ENCODE results near the gene UBE2Z. TPM values are rescaled to one million over a fixed set of nuclear protein-coding genes. Genes with fewer than 3 reads are reported as not detected.

Gene UBE2Z
- total and polyA plus RNA-seq, 2 of the 13 experiments (the other 11 are each of a cell fraction or from before 2014, with no cell fraction given), result 63.2 to 122 TPM

GRCh38 chr17:48927978-48928745 lies 20.0 kb downstream of the UBE2Z start (continued):
- no peak for TF ChIP-seq ZNF18 (CRISPR knock-in tag; IDR thresholded peaks at IDR 0.05; ENCODE audit: insufficient replicate concordance)
- TF ChIP-seq NCOA1 (CRISPR knock-in tag; IDR thresholded peaks at IDR 0.05), result no peak
- no peak for TF ChIP-seq CC2D1A (CRISPR knock-in tag; IDR thresholded peaks at IDR 0.05)
- no peak for TF ChIP-seq SRSF4 (IDR thresholded peaks at IDR 0.05; ENCODE audit: low read depth, low read length, poor library complexity, severe bottlenecking)
- TF ChIP-seq HHEX (CRISPR knock-in tag; IDR thresholded peaks at IDR 0.05), result no peak
- TF ChIP-seq NPAS2 (CRISPR knock-in tag; IDR thresholded peaks at IDR 0.05; ENCODE audit: borderline replicate concordance), result no peak

GRCh38 chr17:48928876-48929811 lies 20.9 kb downstream of the UBE2Z start:
- Histone ChIP-seq H3K9me3 (ENCODE audit: low read length) (no peaks in the 10 kb centered on the region), H4K20me1 (ENCODE audit: insufficient read depth, low read length) (no peaks in the 10 kb centered on the region), H3K4me1 (ENCODE audit: insufficient read depth, low read length) (peaks cover 21% of the 10 kb centered on the region), H3K79me2 (ENCODE audit: insufficient read depth, low read length) (no peaks in the 10 kb centered on the region), H3K36me3 (replicated peaks in 1 of 2; ENCODE audit: control insufficient read depth in 1 of 2, insufficient read depth in 2 of 2, low read length in 2 of 2) (peaks cover 45 to 89% of the 10 kb centered on the region in 2 experiments), H3K9ac (ENCODE audit: insufficient read depth, low read depth, low read length) (no peak overlapping the region), H3K4me2 (ENCODE audit: low read depth, low read length) (no peak overlapping the region), H2AFZ (ENCODE audit: low read length) (no peak overlapping the region), H3K4me3 (replicated peaks in 1 of 3; ENCODE audit: insufficient read depth in 1 of 3, low read depth in 2 of 3, low read length in 3 of 3) (no peak overlapping the region), H3K27me3 (ENCODE audit: control insufficient read depth in 1 of 2, insufficient read depth in 2 of 2, low read length in 2 of 2) (no peaks in the 10 kb centered on the region), H3K27ac (ENCODE audit: extremely low read length, insufficient read depth, low read length) (no peak overlapping the region)
- POLR2A ChIA-PET, result interaction anchor here (1.5 to 3.6 kb wide), 11 partner anchors 14 to 107 kb away, joined by 3 to 28 read pairs (median 11); partner anchors contain the start of genes ATP5MC1, IGF2BP1, SNF8 and UBE2Z
- CTCF ChIA-PET (ENCODE audit: low intra/inter-chr PET ratio, low total read pairs), result interaction anchor here (1.9 kb wide), 1 partner anchor 103 kb away, joined by 6 read pairs; no protein-coding TSS in a partner anchor
- in situ Hi-C loops (cut with HindIII; ENCODE audit: extremely low pct_ligation_motif_present, low pct_unique_long_range_greater_than_20kb) (no loop called here), intact Hi-C loops (cut with micrococcal nuclease; ENCODE audit: unreplicated experiment) (no loop called here)
- no TSS peak for BruUV-seq (replicated peaks)
- DNase-seq (ENCODE audit: low spot score), result no peak
- 96% methylated on average over 6 of the region's 6 CpGs for WGBS (ENCODE audit: low lambda C conversion rate)
- no peak; the same call in 2 of the 3 replicates for ATAC-seq
- no peak for FAIRE-seq
- TF ChIP-seq TFDP2 (CRISPR knock-in tag; IDR thresholded peaks at IDR 0.05) (no peak), ZUFSP (CRISPR knock-in tag; IDR thresholded peaks at IDR 0.05; ENCODE audit: borderline replicate concordance) (no peak), ZNF274 (CRISPR knock-in tag; IDR thresholded peaks at IDR 0.05) (no peak), PAF1 (CRISPR knock-in tag; IDR thresholded peaks at IDR 0.05) (peak; percentile 88), HOXA7 (CRISPR knock-in tag; IDR thresholded peaks at IDR 0.05) (no peak), TBL1XR1 (IDR thresholded peaks at IDR 0.05; ENCODE audit: borderline replicate concordance, low read length, partially characterized antibody) (no peak), POLR2A (IDR thresholded peaks at IDR 0.05; ENCODE audit: insufficient read depth in 1 of 2, low read depth in 2 of 2, low read length in 2 of 2) (peak; percentile 15 to 36; a peak in 2 of 4 replicates), ZBTB8A (CRISPR knock-in tag; IDR thresholded peaks at IDR 0.05; ENCODE audit: borderline replicate concordance, low read depth) (no peak), NFYB (CRISPR knock-in tag; IDR thresholded peaks at IDR 0.05) (no peak), NR3C1 (CRISPR knock-in tag; IDR thresholded peaks at IDR 0.05) (no peak), TCF7 (IDR thresholded peaks at IDR 0.05; ENCODE audit: low read depth) (no peak), MIXL1 (CRISPR knock-in tag; IDR thresholded peaks at IDR 0.05) (no peak)

Measured in HepG2 (cell line).